Measurements from ENCODE around the gene SUPT5H. TPM values are rescaled to one million over a fixed set of nuclear protein-coding genes. Genes with fewer than 3 reads are reported as not detected.

Gene SUPT5H
- total and polyA plus RNA-seq, 10 of the 15 experiments (the other 5 are each of a cell fraction or from before 2014, with no cell fraction given), result 27.2 to 194 (median 83.6) TPM

GRCh38 chr19:39420769-39421168, 24.6 kb upstream of the SUPT5H start:
- Histone ChIP-seq H3K79me2 (ENCODE audit: control insufficient read depth, insufficient read depth, low read length) (no peaks in the 10 kb centered on the region), H3K9ac (ENCODE audit: control insufficient read depth, insufficient read depth, low read length) (no peak overlapping the region), H3K9me3 (replicated peaks; ENCODE audit: control insufficient read depth, insufficient read depth, low read length) (no peaks in the 10 kb centered on the region), H4K20me1 (ENCODE audit: control insufficient read depth, insufficient read depth) (no peaks in the 10 kb centered on the region), H3K27ac (ENCODE audit: control insufficient read depth, insufficient read depth) (no peak overlapping the region), H3K4me2 (ENCODE audit: control insufficient read depth, insufficient read depth) (no peak overlapping the region), H3K4me1 (ENCODE audit: control insufficient read depth, insufficient read depth, low read length) (no peaks in the 10 kb centered on the region), H3K36me3 (ENCODE audit: control insufficient read depth in 2 of 2, insufficient read depth in 2 of 2, low read length in 1 of 2) (peaks cover 11 to 24% of the 10 kb centered on the region in 2 experiments; a peak in 3 of 4 replicates), H2AFZ (ENCODE audit: control insufficient read depth, low read depth, low read length) (no peak overlapping the region), H3K4me3 (no peak overlapping the region), H3K27me3 (replicated peaks in 1 of 2; ENCODE audit: control insufficient read depth in 2 of 2, insufficient read depth in 2 of 2, low read length in 1 of 2) (no peaks in the 10 kb centered on the region)
- CTCF ChIA-PET, result interaction anchor here (1.3 to 1.5 kb wide), 2 partner anchors 9 to 54 kb away, joined by 3 read pairs; no protein-coding TSS in a partner anchor
- over 99% methylated on average over 15 of the region's 15 CpGs for WGBS (ENCODE audit: insufficient coverage, insufficient replicate concordance, low lambda C conversion rate, missing lambda C conversion rate)
- FAIRE-seq, result no peak
- RAD21 ChIA-PET (ENCODE audit: unreplicated experiment), result interaction anchor here (1.2 kb wide), 1 partner anchor 112 kb away, joined by 3 read pairs; the partner anchor contains the start of gene EID2B
- SMC1A ChIA-PET (ENCODE audit: uncharacterized antibody, unreplicated experiment), result interaction anchor here (1.2 kb wide), 1 partner anchor 53 kb away, joined by 3 read pairs; no protein-coding TSS in a partner anchor
- in situ Hi-C loops (cut with MboI), result no loop called here
- POLR2A ChIA-PET, result interaction anchor here (0.7 kb wide), 1 partner anchor 502 kb away, joined by 3 read pairs; no protein-coding TSS in a partner anchor
- BruUV-seq (replicated peaks), result no TSS peak
- no peak for ATAC-seq
- intact Hi-C loops (cut with micrococcal nuclease; ENCODE audit: unreplicated experiment), result no loop called here
- no peak for DNase-seq (ENCODE audit: low read depth, low spot score)
- no peak for TF ChIP-seq ZNF622 (IDR thresholded peaks at IDR 0.05)

DNA sequence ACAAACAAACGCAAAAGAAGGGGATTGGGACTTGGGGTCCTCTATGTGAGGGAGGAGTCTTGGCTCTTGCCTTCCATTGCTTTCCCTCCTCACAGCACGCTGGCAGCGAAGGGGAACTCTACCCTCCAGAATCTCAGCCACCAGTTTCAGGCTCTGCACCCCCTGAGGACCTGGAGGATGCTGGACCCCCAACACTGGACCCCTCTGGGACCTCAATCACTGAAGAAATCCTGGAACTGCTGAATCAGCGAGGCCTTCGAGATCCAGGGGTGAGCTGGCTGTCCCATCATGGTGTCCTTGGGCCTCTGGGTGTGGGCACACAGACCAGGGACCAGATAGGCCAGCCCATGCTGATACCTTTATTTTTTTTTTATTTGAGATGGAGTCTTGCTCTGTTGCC, 23.4 kb upstream of the SUPT5H start:
- Histone ChIP-seq H3K36me3 (ENCODE audit: control insufficient read depth in 2 of 2, insufficient read depth in 2 of 2, low read length in 1 of 2) (peaks cover 11 to 24% of the 10 kb centered on the region in 2 experiments; a peak in 3 of 4 replicates), H3K4me2 (ENCODE audit: control insufficient read depth, insufficient read depth) (no peak overlapping the region), H4K20me1 (ENCODE audit: control insufficient read depth, insufficient read depth) (no peaks in the 10 kb centered on the region), H3K9ac (ENCODE audit: control insufficient read depth, insufficient read depth, low read length) (no peak overlapping the region), H3K4me1 (ENCODE audit: control insufficient read depth, insufficient read depth, low read length) (no peaks in the 10 kb centered on the region), H2AFZ (ENCODE audit: control insufficient read depth, low read depth, low read length) (no peak overlapping the region), H3K4me3 (no peak overlapping the region), H3K27me3 (replicated peaks in 1 of 2; ENCODE audit: control insufficient read depth in 2 of 2, insufficient read depth in 2 of 2, low read length in 1 of 2) (no peaks in the 10 kb centered on the region), H3K79me2 (ENCODE audit: control insufficient read depth, insufficient read depth, low read length) (no peaks in the 10 kb centered on the region), H3K9me3 (replicated peaks; ENCODE audit: control insufficient read depth, insufficient read depth, low read length) (no peaks in the 10 kb centered on the region), H3K27ac (ENCODE audit: control insufficient read depth, insufficient read depth) (no peak overlapping the region)
- 89% methylated on average over 5 of the region's 5 CpGs for WGBS (ENCODE audit: insufficient coverage, insufficient replicate concordance, low lambda C conversion rate, missing lambda C conversion rate)
- no peak for FAIRE-seq
- BruUV-seq (replicated peaks), result no TSS peak
- SMC1A ChIA-PET (ENCODE audit: uncharacterized antibody, unreplicated experiment), result interaction anchor here (1.0 to 1.2 kb wide), 2 partner anchors 52 to 53 kb away, joined by 3 read pairs; no protein-coding TSS in a partner anchor
- no peak for ATAC-seq
- no peak for DNase-seq (ENCODE audit: low read depth, low spot score)
- in situ Hi-C loops (cut with MboI) (no loop called here), intact Hi-C loops (cut with micrococcal nuclease; ENCODE audit: unreplicated experiment) (no loop called here)
- RAD21 ChIA-PET (ENCODE audit: unreplicated experiment), result no interaction called here
- POLR2A ChIA-PET, result no interaction called here
- CTCF ChIA-PET, result interaction anchor here (0.6 to 1.3 kb wide), 2 partner anchors 14 to 53 kb away, joined by 3 read pairs; partner anchors contain the start of gene RPS16
- TF ChIP-seq FOXK2 (IDR thresholded peaks at IDR 0.05) (no peak), MYB (IDR thresholded peaks at IDR 0.05; ENCODE audit: borderline replicate concordance, low read depth, low read length) (no peak), SMAD1 (IDR thresholded peaks at IDR 0.05; ENCODE audit: low read depth, partially characterized antibody) (no peak), SIX5 (IDR thresholded peaks at IDR 0.05; ENCODE audit: low read depth, low read length, severe bottlenecking) (no peak), RFX5 (IDR thresholded peaks at IDR 0.05; ENCODE audit: low read depth, low read length) (no peak), RUNX3 (IDR thresholded peaks at IDR 0.05; ENCODE audit: low read length) (no peak), ZNF207 (IDR thresholded peaks at IDR 0.05; ENCODE audit: borderline replicate concordance) (no peak), NR2C2 (IDR thresholded peaks at IDR 0.05; ENCODE audit: borderline replicate concordance, control insufficient read depth, insufficient read length, low read depth) (no peak), STAT3 (IDR thresholded peaks at IDR 0.05; ENCODE audit: low read depth, low read length) (no peak), SUZ12 (IDR thresholded peaks at IDR 0.05; ENCODE audit: unreplicated experiment) (no peak), MEF2A (IDR thresholded peaks at IDR 0.05; ENCODE audit: insufficient read depth, low read depth, low read length) (no peak), BRCA1 (IDR thresholded peaks at IDR 0.05; ENCODE audit: low read depth, low read length) (no peak)
- TF ChIP-seq, protein P1, sequence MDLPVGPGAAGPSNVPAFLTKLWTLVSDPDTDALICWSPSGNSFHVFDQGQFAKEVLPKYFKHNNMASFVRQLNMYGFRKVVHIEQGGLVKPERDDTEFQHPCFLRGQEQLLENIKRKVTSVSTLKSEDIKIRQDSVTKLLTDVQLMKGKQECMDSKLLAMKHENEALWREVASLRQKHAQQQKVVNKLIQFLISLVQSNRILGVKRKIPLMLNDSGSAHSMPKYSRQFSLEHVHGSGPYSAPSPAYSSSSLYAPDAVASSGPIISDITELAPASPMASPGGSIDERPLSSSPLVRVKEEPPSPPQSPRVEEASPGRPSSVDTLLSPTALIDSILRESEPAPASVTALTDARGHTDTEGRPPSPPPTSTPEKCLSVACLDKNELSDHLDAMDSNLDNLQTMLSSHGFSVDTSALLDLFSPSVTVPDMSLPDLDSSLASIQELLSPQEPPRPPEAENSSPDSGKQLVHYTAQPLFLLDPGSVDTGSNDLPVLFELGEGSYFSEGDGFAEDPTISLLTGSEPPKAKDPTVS (IDR thresholded peaks at IDR 0.05; ENCODE audit: low read depth, low read length), result no peak

All from GM12878 (cell line).